ENCODE results near the gene MYT1.

The MYT1 gene

GRCh38 chr20:64196309-64196708, 32.1 kb downstream of the MYT1 start:
- no peak for DNase-seq

- no peak for DNase-seq
These were observed 32.6 kb downstream of the MYT1 start for GRCh38 chr20:64196847-64197306.

GRCh38 chr20:64198347-64198746, 34.1 kb downstream of the MYT1 start:
- DNase-seq: no peak

- no peak for DNase-seq
These were observed 35.1 kb downstream of the MYT1 start for GRCh38 chr20:64199395-64199794.

GRCh38 chr20:64200740-64201139, 36.5 kb downstream of the MYT1 start:
- no peak for DNase-seq

- DNase-seq: no peak
These were observed 37.4 kb downstream of the MYT1 start for GRCh38 chr20:64201653-64202052.

GRCh38 chr20:64203037-64203777, 39.0 kb downstream of the MYT1 start:
- DNase-seq: no peak

- DNase-seq: no peak
These were observed 41.4 kb downstream of the MYT1 start for GRCh38 chr20:64205611-64206026.

- DNase-seq: no peak
These were observed 42.4 kb downstream of the MYT1 start for GRCh38 chr20:64206614-64207013.

GRCh38 chr20:64207641-64208590, 43.7 kb downstream of the MYT1 start:
- DNase-seq: no peak

GRCh38 chr20:64209148-64209547, 44.9 kb downstream of the MYT1 start:
- no peak for DNase-seq

GRCh38 chr20:64210656-64211369, 46.6 kb downstream of the MYT1 start:
- no peak for DNase-seq

- DNase-seq: no peak
These were observed 47.8 kb downstream of the MYT1 start for GRCh38 chr20:64211874-64212658.

GRCh38 chr20:64212755-64213154, 48.5 kb downstream of the MYT1 start:
- DNase-seq: no peak

- DNase-seq: no peak
These were observed 49.9 kb downstream of the MYT1 start for GRCh38 chr20:64214113-64214512.

- DNase-seq: no peak
These were observed 50.7 kb downstream of the MYT1 start for GRCh38 chr20:64214952-64215351.

- no peak for DNase-seq
These were observed 51.8 kb downstream of the MYT1 start for GRCh38 chr20:64216036-64216435.

- no peak for DNase-seq
These were observed 52.7 kb downstream of the MYT1 start for GRCh38 chr20:64216910-64217309.

GRCh38 chr20:64217539-64218221, 53.4 kb downstream of the MYT1 start:
- no peak for DNase-seq

GRCh38 chr20:64219202-64219601, 55.0 kb downstream of the MYT1 start:
- DNase-seq: no peak

GRCh38 chr20:64219730-64220129, 55.5 kb downstream of the MYT1 start:
- no peak for DNase-seq

- DNase-seq: no peak
These were observed 56.2 kb downstream of the MYT1 start for GRCh38 chr20:64220420-64220819.

Measured in 8988T (cell line).